B cell (primary cell): ENCODE data around the gene C3orf38. TPM values are rescaled to one million over a fixed set of nuclear protein-coding genes. Genes with fewer than 3 reads are reported as not detected.
"Not testable (repeated sequence)": the region's sequence is repeated elsewhere in the genome, so short reads cannot be mapped to it uniquely, and the experiment has no call there.

Experiments
- ATAC-seq: fragments of 200-7000 bp; cut with Tn5 transposase; one replicate; pipeline ENCODE4 v1.10.0; 2021; ENCODE audit warnings: low read depth, mild to moderate bottlenecking, moderate number of reproducible peaks, moderate library complexity
- CTCF ChIA-PET: fragments of 350-600 bp; sonication (Branson Sonifier 250); formaldehyde crosslinking; loops from one replicate; lab custom pipeline; 2021; ENCODE audit warnings: antibody characterized with exemption, inconsistent platforms; lab: Charles Lee
- POLR2A ChIA-PET: fragments of 350-600 bp; sonication (Branson Sonifier 250); formaldehyde crosslinking; loops from one replicate; lab custom pipeline; 2021; ENCODE audit warnings: antibody characterized with exemption; lab: Charles Lee
- DNase-seq: peaks from one replicate; pipeline ENCODE4 v3.0.0; 2013
- H2AFZ ChIP-seq: 2 replicates; pipeline ENCODE4 v1.6.1; 2012; ENCODE audit warnings: mild to moderate bottlenecking, low read depth, low read length; ENCODE audit not compliant: insufficient read depth, poor library complexity, severe bottlenecking
- H3K27ac ChIP-seq, 2 donors: 1 replicate in 1 of 2; 2 replicates in 1 of 2; pipeline ENCODE4 v1.5.1; 2012 to 2013; ENCODE audit warnings: low read length in 2 of 2, mild to moderate bottlenecking in 2 of 2, moderate library complexity in 1 of 2
- H3K27me3 ChIP-seq, 4 experiments: fragments of 200-600 bp in 1 of 4; sonication (generic) in 1 of 4; replicated peaks in 1 of 4; 1 replicate in 2 of 4; 2 replicates in 2 of 4; pipeline versions ENCODE4 v1.6.1 to v1.7.0; 2013 to 2016; ENCODE audit warnings: low read length in 3 of 4, mild to moderate bottlenecking in 2 of 4, mixed read lengths in 1 of 4, moderate library complexity in 1 of 4; ENCODE audit not compliant: insufficient read depth in 4 of 4, control insufficient read depth in 3 of 4; ENCODE audit errors: control extremely low read depth in 1 of 4
- H3K36me3 ChIP-seq, 2 experiments: replicated peaks in 1 of 2; 1 replicate in 1 of 2; 2 replicates in 1 of 2; pipeline versions ENCODE4 v1.6.1 to v1.7.1; 2013; ENCODE audit warnings: low read length in 1 of 2; ENCODE audit not compliant: insufficient read depth in 2 of 2, control insufficient read depth in 1 of 2; ENCODE audit errors: control extremely low read depth in 1 of 2, extremely low read depth in 1 of 2
- H3K4me1 ChIP-seq, 2 donors: fragments of 200-600 bp in 1 of 2; sonication (generic) in 1 of 2; 1 replicate in 1 of 2; 2 replicates in 1 of 2; pipeline versions ENCODE4 v1.5.1 to v1.6.1; 2013 to 2017; ENCODE audit warnings: low read length in 2 of 2; ENCODE audit not compliant: control insufficient read depth in 2 of 2, insufficient read depth in 2 of 2
- H3K4me2 ChIP-seq: replicated peaks from 2 replicates; pipeline ENCODE3; 2012; ENCODE audit warnings: mild to moderate bottlenecking, low read depth, low read length; ENCODE audit not compliant: poor library complexity, severe bottlenecking
- H3K4me3 ChIP-seq, 5 experiments: fragments of 200-600 bp in 1 of 5; sonication (generic) in 1 of 5; 1 replicate in 3 of 5; 2 replicates in 2 of 5; pipeline versions ENCODE4 v1.5.1 to v1.7.0; 2011 to 2016; ENCODE audit warnings: low read length in 4 of 5, mild to moderate bottlenecking in 4 of 5, low read depth in 2 of 5, control low read depth in 1 of 5, moderate library complexity in 1 of 5; ENCODE audit not compliant: insufficient read depth in 1 of 5; ENCODE audit errors: control extremely low read depth in 1 of 5, extremely low read depth in 1 of 5
- H3K79me2 ChIP-seq: fragments of 200-600 bp; sonication (generic); one replicate; pipeline ENCODE4 v1.6.0; 2016; ENCODE audit warnings: low read length; ENCODE audit not compliant: control insufficient read depth, insufficient read depth
- H3K9ac ChIP-seq: fragments of 200-600 bp; sonication (generic); 2 replicates; pipeline ENCODE4 v1.6.1; 2017; ENCODE audit warnings: mild to moderate bottlenecking, low read length, moderate library complexity
- H3K9me3 ChIP-seq, 3 donors: one replicate each; pipeline versions ENCODE4 v1.6.1 to v1.7.1; 2013; ENCODE audit warnings: low read length in 2 of 3; ENCODE audit not compliant: control insufficient read depth in 2 of 3, insufficient read depth in 1 of 3; ENCODE audit errors: control extremely low read depth in 1 of 3
- H4K20me1 ChIP-seq: 2 replicates; pipeline ENCODE4 v1.6.0; 2012; ENCODE audit warnings: mild to moderate bottlenecking, low read length; ENCODE audit not compliant: insufficient read depth, control insufficient read depth, poor library complexity, severe bottlenecking
- H3K27ac Mint-ChIP-seq: one replicate; pipeline ENCODE4 v1.8.0; 2021; ENCODE audit warnings: mixed read lengths
- H3K27me3 Mint-ChIP-seq: one replicate; pipeline ENCODE4 v1.8.0; 2021; ENCODE audit warnings: mixed read lengths
- H3K4me1 Mint-ChIP-seq: one replicate; pipeline ENCODE4 v1.8.0; 2021; ENCODE audit warnings: mixed read lengths
- H3K4me3 Mint-ChIP-seq: one replicate; pipeline ENCODE4 v1.8.0; 2021; ENCODE audit warnings: mixed read lengths
- H3K9me3 Mint-ChIP-seq: one replicate; pipeline ENCODE4 v1.8.0; 2022; ENCODE audit warnings: mixed read lengths; ENCODE audit not compliant: insufficient read depth
- EZH2 ChIP-seq: IDR thresholded peaks from 2 replicates; pipeline ENCODE4 v1.6.1; 2012; ENCODE audit warnings: borderline replicate concordance, low read depth, mild to moderate bottlenecking, moderate library complexity, low read length; ENCODE audit not compliant: insufficient read depth, poor library complexity, severe bottlenecking
- WGBS: methylation state at CpG from one replicate; pipeline ENCODE4 v1.1.5; 2013; ENCODE audit warnings: missing lambda C conversion rate; ENCODE audit not compliant: insufficient coverage; 5-methylcytosine and 5-hydroxymethylcytosine counted together
- intact Hi-C: fragments of 100-400 bp; cut with micrococcal nuclease; formaldehyde crosslinking; loops from one replicate; pipeline ENCODE4 v1.10.0; 2022
- polyA plus RNA-seq: library from polyadenylated mRNA; depleted of rRNA; stranded (reverse); fragments of >200 nt; gene quantifications from 2 replicates; pipeline ENCODE4 v1.2.3, GENCODE V29; 2012
- total RNA-seq, 2 donors: library from RNA; stranded (reverse); fragments of 120-200 nt in 1 of 2; gene quantifications; 1 replicate in 1 of 2; 2 replicates in 1 of 2; pipeline versions ENCODE4 v1.2.3 to v1.2.4, GENCODE V29; 2013 to 2022
- TF ChIP-seq, protein P1 (sequence below): fragments of 200-600 bp; IDR thresholded peaks from one replicate; pipeline ENCODE4 v1.8.0; 2022; ENCODE audit warnings: antibody characterized with exemption, mild to moderate bottlenecking

Gene C3orf38
- total and polyA plus RNA-seq, 2 donors (not counting 1 experiment from before 2014, with no cell fraction given), result 19.8 to 42.5 TPM

GRCh38 chr3:88168171-88168570 is 18.4 kb downstream of the C3orf38 start:
- ATAC-seq (no peak), DNase-seq (no peak)
- H3K9me3 ChIP-seq, result no peaks in the 10 kb centered on the region
- no CpG with 5 or more reads among the region's 5 CpGs for WGBS
- H3K27ac Mint-ChIP-seq, result no peak overlapping the region
- H3K4me1 ChIP-seq, result no peaks in the 10 kb centered on the region
- H3K27ac ChIP-seq, result no peak overlapping the region
- H3K27me3 Mint-ChIP-seq, result no peaks in the 10 kb centered on the region
- no peak overlapping the region for H3K9ac ChIP-seq
- H4K20me1 ChIP-seq, result peaks cover 7% of the 10 kb centered on the region
- peaks cover 2% of the 10 kb centered on the region for H3K4me1 Mint-ChIP-seq
- no peak overlapping the region for H3K4me2 ChIP-seq
- intact Hi-C loops, result no loop called here
- H2AFZ ChIP-seq, result no peak overlapping the region
- H3K4me3 Mint-ChIP-seq, result no peak overlapping the region
- POLR2A ChIA-PET, result no interaction called here
- H3K36me3 ChIP-seq, result no peaks in the 10 kb centered on the region
- no peaks in the 10 kb centered on the region for H3K9me3 Mint-ChIP-seq
- no peak overlapping the region for H3K4me3 ChIP-seq
- H3K27me3 ChIP-seq, result no peaks in the 10 kb centered on the region
- CTCF ChIA-PET, result no interaction called here
- TF ChIP-seq EZH2, result no peak
- TF ChIP-seq, protein P1, sequence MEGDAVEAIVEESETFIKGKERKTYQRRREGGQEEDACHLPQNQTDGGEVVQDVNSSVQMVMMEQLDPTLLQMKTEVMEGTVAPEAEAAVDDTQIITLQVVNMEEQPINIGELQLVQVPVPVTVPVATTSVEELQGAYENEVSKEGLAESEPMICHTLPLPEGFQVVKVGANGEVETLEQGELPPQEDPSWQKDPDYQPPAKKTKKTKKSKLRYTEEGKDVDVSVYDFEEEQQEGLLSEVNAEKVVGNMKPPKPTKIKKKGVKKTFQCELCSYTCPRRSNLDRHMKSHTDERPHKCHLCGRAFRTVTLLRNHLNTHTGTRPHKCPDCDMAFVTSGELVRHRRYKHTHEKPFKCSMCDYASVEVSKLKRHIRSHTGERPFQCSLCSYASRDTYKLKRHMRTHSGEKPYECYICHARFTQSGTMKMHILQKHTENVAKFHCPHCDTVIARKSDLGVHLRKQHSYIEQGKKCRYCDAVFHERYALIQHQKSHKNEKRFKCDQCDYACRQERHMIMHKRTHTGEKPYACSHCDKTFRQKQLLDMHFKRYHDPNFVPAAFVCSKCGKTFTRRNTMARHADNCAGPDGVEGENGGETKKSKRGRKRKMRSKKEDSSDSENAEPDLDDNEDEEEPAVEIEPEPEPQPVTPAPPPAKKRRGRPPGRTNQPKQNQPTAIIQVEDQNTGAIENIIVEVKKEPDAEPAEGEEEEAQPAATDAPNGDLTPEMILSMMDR, result no peak
- H3K79me2 ChIP-seq, result peaks cover 2% of the 10 kb centered on the region

DNA sequence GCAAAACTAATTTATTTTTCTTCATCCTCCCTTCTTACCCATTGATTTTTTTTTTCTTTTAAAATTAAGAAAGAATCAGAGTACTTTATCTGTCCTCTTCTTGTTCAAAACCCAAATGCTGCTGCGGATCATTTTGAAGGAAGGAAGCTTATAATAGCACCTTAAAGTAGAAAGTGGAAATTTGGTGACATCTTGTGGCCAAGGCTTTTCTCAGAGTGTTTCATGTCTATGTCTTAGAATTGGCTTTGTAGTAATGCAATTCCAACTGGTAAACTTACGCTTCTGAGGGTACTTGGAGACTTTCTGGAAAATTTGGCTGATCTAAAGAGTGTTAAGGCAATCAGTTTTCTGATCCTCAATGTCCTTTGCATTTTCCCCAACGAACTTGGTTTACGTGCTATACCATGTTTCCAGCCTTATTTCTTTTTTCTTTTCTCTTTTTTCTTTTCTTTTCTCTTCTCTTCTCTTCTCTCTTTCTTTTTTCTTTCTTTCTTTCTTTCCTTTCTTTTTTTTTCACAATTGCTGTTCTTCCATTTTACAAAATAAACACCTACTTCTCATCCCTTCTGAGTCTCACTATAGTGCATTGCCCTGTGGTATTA is 30.7 kb downstream of the C3orf38 start:
- Mint-ChIP-seq H3K4me3 (no peak overlapping the region), H3K27ac (no peak overlapping the region), H3K27me3 (no peaks in the 10 kb centered on the region), H3K9me3 (no peaks in the 10 kb centered on the region), H3K4me1 (no peaks in the 10 kb centered on the region)
- TF ChIP-seq EZH2, result no peak
- TF ChIP-seq, protein P1, result peak; percentile 68
- DNase-seq (peak; percentile 56), ATAC-seq (no peak)
- Histone ChIP-seq H3K27ac (no peak overlapping the region), H3K4me2 (no peak overlapping the region), H3K27me3 (no peaks in the 10 kb centered on the region), H3K4me3 (no peak overlapping the region), H3K36me3 (no peaks in the 10 kb centered on the region), H3K9me3 (peaks cover 0 to 2% (median 0%) of the 10 kb centered on the region in 3 donors), H3K79me2 (no peaks in the 10 kb centered on the region), H3K9ac (no peak overlapping the region), H2AFZ (no peak overlapping the region), H3K4me1 (no peaks in the 10 kb centered on the region), H4K20me1 (no peaks in the 10 kb centered on the region)
- CTCF ChIA-PET, result interaction anchor here (0.5 to 2.3 kb wide), 9 partner anchors 10 to 921 kb away, joined by 3 to 35 read pairs (median 3); no protein-coding TSS in a partner anchor
- POLR2A ChIA-PET, result no interaction called here
- intact Hi-C loops, result no loop called here
- 66% methylated on average over 3 of the region's 4 CpGs for WGBS

DNA sequence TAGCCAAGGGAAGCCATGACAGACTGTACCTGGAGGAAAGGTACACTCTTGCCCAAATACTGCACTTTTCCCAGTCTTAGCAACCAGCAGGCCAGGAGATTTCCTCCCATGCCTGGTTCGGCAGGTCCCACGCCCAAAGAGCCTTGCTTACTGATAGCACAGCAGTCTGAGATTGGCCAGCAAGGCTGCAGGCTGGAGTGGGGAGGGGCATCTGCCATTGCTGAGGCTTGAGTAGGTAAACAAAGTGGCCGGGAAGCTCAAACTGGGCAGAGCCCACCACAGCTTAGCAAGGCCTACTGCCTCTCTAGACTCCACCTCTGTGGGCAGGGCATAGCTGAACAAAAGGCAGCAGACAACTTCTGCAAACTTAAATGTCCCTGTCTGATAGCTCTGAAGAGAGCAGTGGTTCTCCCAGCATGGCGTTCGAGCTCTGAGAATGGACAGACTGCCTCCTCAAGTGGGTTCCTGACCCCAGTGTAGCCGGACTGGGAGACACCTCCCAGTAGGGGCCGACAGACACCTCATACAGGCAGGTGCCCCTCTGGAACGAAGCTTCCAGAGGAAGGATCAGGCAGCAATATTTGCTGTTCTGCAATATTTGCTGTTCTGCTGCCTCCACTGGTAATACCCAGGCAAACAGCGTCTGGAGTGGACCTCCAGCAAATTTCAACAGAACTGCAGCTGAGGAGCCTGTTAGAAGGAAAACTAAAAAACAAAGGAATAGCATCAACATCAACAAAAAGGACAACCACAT is 32.6 kb downstream of the C3orf38 start:
- H3K79me2 ChIP-seq, H3K27me3 ChIP-seq, H3K4me2 ChIP-seq, H3K4me1 Mint-ChIP-seq, H3K36me3 ChIP-seq, H2AFZ ChIP-seq, H3K27me3 Mint-ChIP-seq, H3K27ac Mint-ChIP-seq, H3K9ac ChIP-seq, H3K27ac ChIP-seq, ATAC-seq, intact Hi-C loops, H3K4me3 ChIP-seq, H3K4me3 Mint-ChIP-seq, POLR2A ChIA-PET, H3K9me3 Mint-ChIP-seq, DNase-seq, H3K4me1 ChIP-seq, H4K20me1 ChIP-seq, H3K9me3 ChIP-seq: not testable (repeated sequence)
- WGBS, result 91% methylated on average over 5 of the region's 9 CpGs
- CTCF ChIA-PET, result interaction anchor here (1.2 kb wide), 1 partner anchor 832 kb away, joined by 4 read pairs; no protein-coding TSS in a partner anchor
